ENCODE data around the gene SLC38A7.

DNA sequence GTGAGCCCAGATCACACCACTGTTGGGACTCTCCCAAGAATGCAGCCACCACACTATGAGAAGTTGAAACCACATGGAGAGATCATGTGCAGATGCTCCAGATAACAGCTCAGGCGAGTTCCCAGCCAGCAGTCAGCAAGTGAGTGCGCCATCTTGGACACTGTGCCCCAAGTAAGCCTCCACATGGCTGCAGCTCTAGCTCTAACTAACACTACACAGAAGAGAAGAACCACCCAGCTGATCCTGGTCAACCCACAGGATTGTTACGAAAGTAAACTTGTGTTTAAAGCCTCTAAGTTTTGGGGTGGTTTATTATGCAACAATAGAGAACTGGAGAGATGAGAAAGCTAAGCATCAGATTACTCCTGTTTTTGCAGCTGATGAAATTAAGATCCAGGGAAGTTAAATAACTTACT, 25.8 kb downstream of the SLC38A7 start:
- TF ChIP-seq, protein P1, sequence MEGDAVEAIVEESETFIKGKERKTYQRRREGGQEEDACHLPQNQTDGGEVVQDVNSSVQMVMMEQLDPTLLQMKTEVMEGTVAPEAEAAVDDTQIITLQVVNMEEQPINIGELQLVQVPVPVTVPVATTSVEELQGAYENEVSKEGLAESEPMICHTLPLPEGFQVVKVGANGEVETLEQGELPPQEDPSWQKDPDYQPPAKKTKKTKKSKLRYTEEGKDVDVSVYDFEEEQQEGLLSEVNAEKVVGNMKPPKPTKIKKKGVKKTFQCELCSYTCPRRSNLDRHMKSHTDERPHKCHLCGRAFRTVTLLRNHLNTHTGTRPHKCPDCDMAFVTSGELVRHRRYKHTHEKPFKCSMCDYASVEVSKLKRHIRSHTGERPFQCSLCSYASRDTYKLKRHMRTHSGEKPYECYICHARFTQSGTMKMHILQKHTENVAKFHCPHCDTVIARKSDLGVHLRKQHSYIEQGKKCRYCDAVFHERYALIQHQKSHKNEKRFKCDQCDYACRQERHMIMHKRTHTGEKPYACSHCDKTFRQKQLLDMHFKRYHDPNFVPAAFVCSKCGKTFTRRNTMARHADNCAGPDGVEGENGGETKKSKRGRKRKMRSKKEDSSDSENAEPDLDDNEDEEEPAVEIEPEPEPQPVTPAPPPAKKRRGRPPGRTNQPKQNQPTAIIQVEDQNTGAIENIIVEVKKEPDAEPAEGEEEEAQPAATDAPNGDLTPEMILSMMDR (IDR thresholded peaks at IDR 0.05; ENCODE audit: insufficient read depth, low read length, poor library complexity, severe bottlenecking): no peak
- TF ChIP-seq EZH2phosphoT487 (conservative IDR thresholded peaks at IDR 0.05; ENCODE audit: low read length): no peak
